HepG2 (cell line): ENCODE data around the gene PKP4. TPM values are rescaled to one million over a fixed set of nuclear protein-coding genes. Genes with fewer than 3 reads are reported as not detected.
A peak's percentile ranks its signal among the peaks of the same experiment; 100 is the strongest.

ENCODE experiments used
- ARHGAP35 ChIP-seq: sonication (generic); formaldehyde crosslinking; IDR thresholded peaks from 2 replicates; pipeline ENCODE4 v1.9.0; 2022; ENCODE audit warnings: mild to moderate bottlenecking, inconsistent platforms, moderate library complexity, missing genetic modification reagents, borderline replicate concordance
- DNMT3B ChIP-seq: conservative IDR thresholded peaks from 2 replicates; pipeline ENCODE4 v1.6.1; 2016; ENCODE audit warnings: missing biosample characterization, control low read depth
- GLI4 ChIP-seq: sonication (generic); formaldehyde crosslinking; IDR thresholded peaks from 2 replicates; pipeline ENCODE4 v1.5.1; 2020; ENCODE audit warnings: missing genetic modification reagents, mild to moderate bottlenecking, moderate library complexity, borderline replicate concordance
- GTF2F1 ChIP-seq: fragments of 150-350 bp; IDR thresholded peaks from 2 replicates; pipeline ENCODE4 v1.6.1; 2014; ENCODE audit warnings: low read length
- HNRNPUL1 ChIP-seq: fragments of 200-400 bp; formaldehyde crosslinking; IDR thresholded peaks from 2 replicates; pipeline ENCODE4 v1.6.1; 2017; ENCODE audit warnings: low read depth, mild to moderate bottlenecking, low read length, moderate library complexity
- KAT8 ChIP-seq: IDR thresholded peaks from 2 replicates; pipeline ENCODE4 v1.6.1; 2016; ENCODE audit warnings: missing genetic modification reagents, missing compliant biosample characterization
- KLF16 ChIP-seq, 2 experiments: sonication (generic) in 1 of 2; formaldehyde crosslinking in 1 of 2; IDR thresholded peaks; 2 replicates each; pipeline versions ENCODE4 v1.6.1 to v1.8.0; 2016 to 2023; ENCODE audit warnings: missing genetic modification reagents in 2 of 2, missing compliant biosample characterization in 1 of 2
- MEIS2 ChIP-seq: sonication (generic); formaldehyde crosslinking; IDR thresholded peaks from 2 replicates; pipeline ENCODE4 v1.9.0; 2021; ENCODE audit warnings: mild to moderate bottlenecking, missing genetic modification reagents
- MTF2 ChIP-seq: sonication (generic); formaldehyde crosslinking; IDR thresholded peaks from 2 replicates; pipeline ENCODE4 v1.5.0; 2020; ENCODE audit warnings: missing genetic modification reagents, borderline replicate concordance
- SMYD3 ChIP-seq: sonication (generic); formaldehyde crosslinking; IDR thresholded peaks from 2 replicates; pipeline ENCODE4 v1.8.1; 2023; ENCODE audit warnings: mild to moderate bottlenecking, missing genetic modification reagents
- SSRP1 ChIP-seq: IDR thresholded peaks from 2 replicates; pipeline ENCODE4 v1.6.1; 2016; ENCODE audit warnings: control low read depth
- ZNF24 ChIP-seq: fragments of 450-650 bp; IDR thresholded peaks from 2 replicates; pipeline ENCODE4 v1.6.1; 2017; ENCODE audit warnings: antibody characterized with exemption, mild to moderate bottlenecking
- ZNF746 ChIP-seq: sonication (generic); formaldehyde crosslinking; IDR thresholded peaks from 2 replicates; pipeline ENCODE4 v1.8.0; 2022; ENCODE audit warnings: mild to moderate bottlenecking, missing genetic modification reagents
- ZNF788 ChIP-seq: sonication (generic); formaldehyde crosslinking; IDR thresholded peaks from 2 replicates; pipeline ENCODE4 v1.5.0; 2020; ENCODE audit warnings: mild to moderate bottlenecking, missing genetic modification reagents, borderline replicate concordance
- ZNF850 ChIP-seq: sonication (generic); formaldehyde crosslinking; conservative IDR thresholded peaks from 2 replicates; pipeline ENCODE4 v1.9.0; 2021; ENCODE audit warnings: mild to moderate bottlenecking, missing genetic modification reagents
- ZNF883 ChIP-seq: sonication (generic); formaldehyde crosslinking; IDR thresholded peaks from 2 replicates; pipeline ENCODE4 v1.5.1; 2020; ENCODE audit warnings: mild to moderate bottlenecking, missing genetic modification reagents; ENCODE audit errors: not compliant biosample characterization
- ZSCAN9 ChIP-seq: IDR thresholded peaks from 2 replicates; pipeline ENCODE4 v1.6.1; 2016; ENCODE audit warnings: borderline replicate concordance
- polyA plus RNA-seq, 8 experiments: library from polyadenylated mRNA; depleted of rRNA in 3 of 8; stranded (reverse) in 7 of 8; unstranded in 1 of 8; fragments of >200 nt; fragmentation: Illumina TruSeq in 4 of 8; extraction: Trizol in 4 of 8; gene quantifications; 2 replicates each; pipeline versions ENCODE4 v1.2.1 to v1.2.3, GENCODE V29; 2011 to 2016; ENCODE audit warnings: low read depth in 4 of 8, missing spikeins in 1 of 8, mixed read lengths in 1 of 8; ENCODE audit not compliant: insufficient read depth in 1 of 8
- total RNA-seq, 5 experiments: library from RNA; depleted of rRNA; stranded (reverse); fragments of >200 nt; fragmentation: Illumina TruSeq; extraction: Trizol; gene quantifications; 2 replicates each; pipeline ENCODE4 v1.2.3, GENCODE V29; 2016; ENCODE audit warnings: low read depth in 1 of 5
- TF ChIP-seq, protein P1 (sequence below): sonication (generic); formaldehyde crosslinking; IDR thresholded peaks from 2 replicates; pipeline ENCODE4 v1.9.0; 2021; ENCODE audit warnings: missing genetic modification reagents, borderline replicate concordance
- TF ChIP-seq, protein P2 (sequence below): sonication (generic); formaldehyde crosslinking; IDR thresholded peaks from 2 replicates; pipeline ENCODE4 v1.8.1; 2023; ENCODE audit warnings: mild to moderate bottlenecking, inconsistent platforms, moderate library complexity, missing genetic modification reagents, borderline replicate concordance
- TF ChIP-seq, protein P3 (sequence below): sonication (generic); formaldehyde crosslinking; IDR thresholded peaks from 2 replicates; pipeline ENCODE4 v1.5.1; 2020; ENCODE audit warnings: missing genetic modification reagents, mild to moderate bottlenecking, borderline replicate concordance
- TF ChIP-seq, protein P4 (sequence below): IDR thresholded peaks from 2 replicates; pipeline ENCODE4 v1.6.1; 2018; ENCODE audit warnings: missing genetic modification reagents, mild to moderate bottlenecking, missing compliant biosample characterization

Gene PKP4
- total and polyA plus RNA-seq, 2 of the 13 experiments (the other 11 are each of a cell fraction or from before 2014, with no cell fraction given): 80.9 to 90.5 TPM

DNA sequence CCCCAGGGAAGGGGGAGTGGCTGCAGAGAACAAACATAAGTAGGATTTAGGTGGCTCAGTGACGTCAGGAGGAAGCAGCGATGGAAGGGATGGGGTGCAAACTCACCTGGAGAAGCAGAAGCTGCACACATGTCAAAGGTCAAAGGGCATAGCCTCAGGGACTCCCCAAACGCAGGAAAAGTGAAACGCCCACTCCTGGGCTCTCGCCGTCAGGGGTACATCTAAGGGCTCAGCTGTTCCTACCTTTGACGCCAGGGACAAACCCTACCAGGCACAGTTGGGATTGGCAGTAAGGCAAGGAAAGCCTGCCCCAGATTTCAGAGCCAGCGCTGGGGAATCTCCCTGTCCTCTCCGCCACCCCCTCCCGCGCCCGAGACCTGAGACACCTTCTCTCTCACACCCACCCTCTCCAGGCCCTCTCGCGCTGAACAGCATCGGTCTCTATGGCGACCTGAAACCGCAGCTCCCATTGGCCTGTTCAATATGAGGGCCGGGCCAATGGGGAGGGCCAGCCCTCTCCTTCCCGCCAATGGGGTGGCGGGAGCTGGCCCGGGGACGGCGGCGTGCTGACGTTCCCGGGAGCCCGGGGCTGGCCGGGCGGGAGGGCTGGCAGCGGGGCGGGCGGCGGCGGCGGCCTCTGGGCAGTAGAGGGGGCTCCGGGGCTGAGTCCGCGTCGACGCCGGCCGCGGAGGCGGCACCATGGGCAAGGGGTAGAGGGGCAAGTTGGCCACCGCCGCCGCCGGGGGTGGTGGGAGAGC, at the start of gene PKP4, which contains the start of gene CCDC148 (continued):
- TF ChIP-seq, protein P1, sequence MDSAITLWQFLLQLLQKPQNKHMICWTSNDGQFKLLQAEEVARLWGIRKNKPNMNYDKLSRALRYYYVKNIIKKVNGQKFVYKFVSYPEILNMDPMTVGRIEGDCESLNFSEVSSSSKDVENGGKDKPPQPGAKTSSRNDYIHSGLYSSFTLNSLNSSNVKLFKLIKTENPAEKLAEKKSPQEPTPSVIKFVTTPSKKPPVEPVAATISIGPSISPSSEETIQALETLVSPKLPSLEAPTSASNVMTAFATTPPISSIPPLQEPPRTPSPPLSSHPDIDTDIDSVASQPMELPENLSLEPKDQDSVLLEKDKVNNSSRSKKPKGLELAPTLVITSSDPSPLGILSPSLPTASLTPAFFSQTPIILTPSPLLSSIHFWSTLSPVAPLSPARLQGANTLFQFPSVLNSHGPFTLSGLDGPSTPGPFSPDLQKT (CRISPR knock-in tag): no peak
- TF ChIP-seq GLI4 (CRISPR knock-in tag) (no peak), HNRNPUL1 (no peak), GTF2F1 (no peak), DNMT3B (no peak), ZNF883 (CRISPR knock-in tag) (no peak), ARHGAP35 (no peak), ZSCAN9 (CRISPR knock-in tag) (no peak), KLF16 (CRISPR knock-in tag; IDR thresholded peaks at IDR 0.05) (no peak), SSRP1 (no peak), KAT8 (no peak), MEIS2 (no peak), ZNF746 (CRISPR knock-in tag) (peak; percentile 33; the same call in 1 of the 2 replicates), ZNF850 (CRISPR knock-in tag) (no peak), SMYD3 (CRISPR knock-in tag) (no peak), ZNF24 (no peak), MTF2 (CRISPR knock-in tag) (no peak), ZNF788 (0 out of 2 replicates have a peak, but pooled peaks have one; percentile 17)
- TF ChIP-seq, protein P2, sequence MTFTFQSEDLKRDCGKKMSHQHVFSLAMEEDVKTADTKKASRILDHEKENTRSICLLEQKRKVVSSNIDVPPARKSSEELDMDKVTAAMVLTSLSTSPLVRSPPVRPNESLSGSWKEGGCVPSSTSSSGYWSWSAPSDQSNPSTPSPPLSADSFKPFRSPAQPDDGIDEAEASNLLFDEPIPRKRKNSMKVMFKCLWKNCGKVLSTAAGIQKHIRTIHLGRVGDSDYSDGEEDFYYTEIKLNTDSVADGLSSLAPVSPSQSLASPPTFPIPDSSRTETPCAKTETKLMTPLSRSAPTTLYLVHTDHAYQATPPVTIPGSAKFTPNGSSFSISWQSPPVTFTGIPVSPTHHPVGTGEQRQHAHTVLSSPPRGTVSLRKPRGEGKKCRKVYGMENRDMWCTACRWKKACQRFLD (CRISPR knock-in tag): no peak
- TF ChIP-seq, protein P3, sequence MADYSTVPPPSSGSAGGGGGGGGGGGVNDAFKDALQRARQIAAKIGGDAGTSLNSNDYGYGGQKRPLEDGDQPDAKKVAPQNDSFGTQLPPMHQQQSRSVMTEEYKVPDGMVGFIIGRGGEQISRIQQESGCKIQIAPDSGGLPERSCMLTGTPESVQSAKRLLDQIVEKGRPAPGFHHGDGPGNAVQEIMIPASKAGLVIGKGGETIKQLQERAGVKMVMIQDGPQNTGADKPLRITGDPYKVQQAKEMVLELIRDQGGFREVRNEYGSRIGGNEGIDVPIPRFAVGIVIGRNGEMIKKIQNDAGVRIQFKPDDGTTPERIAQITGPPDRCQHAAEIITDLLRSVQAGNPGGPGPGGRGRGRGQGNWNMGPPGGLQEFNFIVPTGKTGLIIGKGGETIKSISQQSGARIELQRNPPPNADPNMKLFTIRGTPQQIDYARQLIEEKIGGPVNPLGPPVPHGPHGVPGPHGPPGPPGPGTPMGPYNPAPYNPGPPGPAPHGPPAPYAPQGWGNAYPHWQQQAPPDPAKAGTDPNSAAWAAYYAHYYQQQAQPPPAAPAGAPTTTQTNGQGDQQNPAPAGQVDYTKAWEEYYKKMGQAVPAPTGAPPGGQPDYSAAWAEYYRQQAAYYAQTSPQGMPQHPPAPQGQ (CRISPR knock-in tag): no peak
- TF ChIP-seq, protein P4, sequence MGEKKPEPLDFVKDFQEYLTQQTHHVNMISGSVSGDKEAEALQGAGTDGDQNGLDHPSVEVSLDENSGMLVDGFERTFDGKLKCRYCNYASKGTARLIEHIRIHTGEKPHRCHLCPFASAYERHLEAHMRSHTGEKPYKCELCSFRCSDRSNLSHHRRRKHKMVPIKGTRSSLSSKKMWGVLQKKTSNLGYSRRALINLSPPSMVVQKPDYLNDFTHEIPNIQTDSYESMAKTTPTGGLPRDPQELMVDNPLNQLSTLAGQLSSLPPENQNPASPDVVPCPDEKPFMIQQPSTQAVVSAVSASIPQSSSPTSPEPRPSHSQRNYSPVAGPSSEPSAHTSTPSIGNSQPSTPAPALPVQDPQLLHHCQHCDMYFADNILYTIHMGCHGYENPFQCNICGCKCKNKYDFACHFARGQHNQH (CRISPR knock-in tag): no peak
